MM.1S (cell line): ENCODE measurements around the gene HDGF.

Source experiments
- CTCF ChIP-seq: fragments of 300-600 bp; sonication (generic); IDR thresholded peaks from 2 replicates; pipeline ENCODE4 v1.5.1; 2016; ENCODE audit warnings: antibody characterized with exemption, low read length, mixed read lengths
- EZH2 ChIP-seq: fragments of 300-600 bp; sonication (generic); optimal IDR thresholded peaks from 2 replicates; pipeline ENCODE3; 2017; ENCODE audit warnings: low read depth, mild to moderate bottlenecking, antibody characterized with exemption, low read length, mixed read lengths
- EZH2phosphoT487 ChIP-seq: fragments of 300-600 bp; sonication (generic); IDR thresholded peaks from 2 replicates; pipeline ENCODE4 v1.6.1; 2018; ENCODE audit warnings: antibody characterized with exemption, low read length

- no peak for TF ChIP-seq EZH2
- no peak for TF ChIP-seq CTCF
- TF ChIP-seq EZH2phosphoT487 = no peak
Observed at GRCh38 chr1:156742017-156742416, 9.5 kb downstream of the HDGF start.
